Activated CD8-positive, alpha-beta memory T cell treated with anti-CD3 and anti-CD28 coated beads, Interleukin-2, amount 50 U/mL, for 48 hours (primary cell): ENCODE data around the gene EXOC3L1.
A peak's percentile ranks its signal among the peaks of the same experiment; 100 is the strongest.

Experiments used
- DNase-seq: peaks from one replicate; pipeline ENCODE4 v3.0.0-alpha.2; 2020

EXOC3L1 gene

GRCh38 chr16:67190041-67190440, at the start of gene EXOC3L1:
TSS of gene EXOC3L1 (minus strand) at chr16:67190136. CDS start at chr16:67189676, 460 bp downstream.
- DNase-seq = no peak

GRCh38 chr16:67238806-67239470, 49.0 kb upstream of the EXOC3L1 start:
- DNase-seq = no peak

GRCh38 chr16:67238278-67238575, 48.3 kb upstream of the EXOC3L1 start:
- no peak for DNase-seq

- no peak for DNase-seq
Measured at GRCh38 chr16:67237396-67238277, 47.7 kb upstream of the EXOC3L1 start.

- peak; percentile 94 for DNase-seq
Measured at GRCh38 chr16:67236563-67237395, 46.8 kb upstream of the EXOC3L1 start.

GRCh38 chr16:67235816-67236562, 46.1 kb upstream of the EXOC3L1 start:
- DNase-seq = no peak

- no peak for DNase-seq
Measured at GRCh38 chr16:67234180-67234597, 44.3 kb upstream of the EXOC3L1 start.

GRCh38 chr16:67233596-67233995, 43.7 kb upstream of the EXOC3L1 start:
- no peak for DNase-seq

GRCh38 chr16:67230809-67231660, 41.1 kb upstream of the EXOC3L1 start:
- no peak for DNase-seq

GRCh38 chr16:67229906-67230808, 40.2 kb upstream of the EXOC3L1 start:
- no peak for DNase-seq

GRCh38 chr16:67228905-67229304, 39.0 kb upstream of the EXOC3L1 start:
- no peak for DNase-seq

GRCh38 chr16:67228034-67228785, 38.3 kb upstream of the EXOC3L1 start:
- no peak for DNase-seq

- DNase-seq = no peak
Measured at GRCh38 chr16:67227567-67227921, 37.6 kb upstream of the EXOC3L1 start.

- DNase-seq = peak; percentile 100
Measured at GRCh38 chr16:67226804-67227566, 37.0 kb upstream of the EXOC3L1 start, which contains the start of gene TMEM208. TSS of gene TMEM208 (plus strand) at chr16:67227130. CDS start at chr16:67227219, 89 bp downstream.

- no peak for DNase-seq
Measured at GRCh38 chr16:67226295-67226803, 36.4 kb upstream of the EXOC3L1 start.

GRCh38 chr16:67223992-67224391, 34.1 kb upstream of the EXOC3L1 start:
- no peak for DNase-seq

GRCh38 chr16:67216612-67217490, 26.9 kb upstream of the EXOC3L1 start:
- no peak for DNase-seq

- DNase-seq = no peak
Measured at GRCh38 chr16:67215706-67216105, 25.8 kb upstream of the EXOC3L1 start.
